G401 (cell line): ENCODE data around the gene TAF11L10. TPM values are rescaled to one million over a fixed set of nuclear protein-coding genes. Genes with fewer than 3 reads are reported as not detected.
"Not testable (repeated sequence)": the region's sequence is repeated elsewhere in the genome, so short reads cannot be mapped to it uniquely, and the experiment has no call there.

Experiments
- DNase-seq: peaks from one replicate; pipeline ENCODE4 v3.0.0-alpha.2; 2015; ENCODE audit warnings: low spot score
- in situ Hi-C: cut with HindIII; loops from 2 replicates; pipeline ENCODE4 v1.10.0; 2016; ENCODE audit warnings: low sequenced_read_pairs, mixed read lengths
- total RNA-seq: library from RNA; depleted of rRNA; stranded (reverse); fragments of >200 nt; shearing (Covaris generic); gene quantifications from 2 replicates; pipeline ENCODE4 v1.2.3, GENCODE V29; 2014; rRNA removed

TAF11L10 gene
- not detected in 2 replicates for total RNA-seq

GRCh38 chr5:17597728-17598127 is at the start of gene TAF11L10:
Gene TAF11L10, minus strand, starts transcription at chr5:17597828.
- in situ Hi-C loops, DNase-seq: not testable (repeated sequence)

GRCh38 chr5:17634160-17634559 is 36.5 kb upstream of the TAF11L10 start, which contains the start of gene TAF11L14:
Gene TAF11L14, plus strand, starts transcription at chr5:17634460.
- in situ Hi-C loops = no loop called here
- no peak for DNase-seq

- in situ Hi-C loops, DNase-seq: not testable (repeated sequence)
Observed at GRCh38 chr5:17631788-17632187, 34.2 kb upstream of the TAF11L10 start, which contains the start of gene TAF11L13. Gene TAF11L13, plus strand, starts transcription at chr5:17632088.

DNA sequence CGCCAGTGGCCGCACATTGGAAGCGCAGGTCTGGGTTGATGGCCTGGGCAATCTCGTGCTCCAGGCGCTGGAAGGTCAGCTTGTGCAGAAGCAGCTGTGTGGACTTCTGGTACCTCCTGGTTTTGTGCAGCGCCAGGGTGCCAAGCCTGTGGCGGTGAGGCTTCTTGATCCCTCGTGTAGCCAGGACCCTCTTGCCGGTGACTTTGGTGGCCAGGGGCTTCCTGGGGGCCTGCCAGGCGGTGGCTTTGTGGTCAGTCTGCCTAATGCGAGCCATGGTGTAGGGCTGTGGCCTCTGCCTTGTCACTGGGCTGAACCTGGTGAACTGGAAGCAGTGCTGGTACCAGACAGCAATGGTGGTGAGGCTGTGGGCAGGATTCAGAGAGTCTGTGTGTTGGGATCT is 28.1 kb upstream of the TAF11L10 start:
- DNase-seq = no peak
- in situ Hi-C loops = no loop called here

- in situ Hi-C loops = no loop called here
- no peak for DNase-seq
Observed at GRCh38 chr5:17620627-17621026, 23.0 kb upstream of the TAF11L10 start.

- in situ Hi-C loops = no loop called here
- DNase-seq = no peak
Observed at GRCh38 chr5:17619354-17619753, 21.7 kb upstream of the TAF11L10 start.

DNA sequence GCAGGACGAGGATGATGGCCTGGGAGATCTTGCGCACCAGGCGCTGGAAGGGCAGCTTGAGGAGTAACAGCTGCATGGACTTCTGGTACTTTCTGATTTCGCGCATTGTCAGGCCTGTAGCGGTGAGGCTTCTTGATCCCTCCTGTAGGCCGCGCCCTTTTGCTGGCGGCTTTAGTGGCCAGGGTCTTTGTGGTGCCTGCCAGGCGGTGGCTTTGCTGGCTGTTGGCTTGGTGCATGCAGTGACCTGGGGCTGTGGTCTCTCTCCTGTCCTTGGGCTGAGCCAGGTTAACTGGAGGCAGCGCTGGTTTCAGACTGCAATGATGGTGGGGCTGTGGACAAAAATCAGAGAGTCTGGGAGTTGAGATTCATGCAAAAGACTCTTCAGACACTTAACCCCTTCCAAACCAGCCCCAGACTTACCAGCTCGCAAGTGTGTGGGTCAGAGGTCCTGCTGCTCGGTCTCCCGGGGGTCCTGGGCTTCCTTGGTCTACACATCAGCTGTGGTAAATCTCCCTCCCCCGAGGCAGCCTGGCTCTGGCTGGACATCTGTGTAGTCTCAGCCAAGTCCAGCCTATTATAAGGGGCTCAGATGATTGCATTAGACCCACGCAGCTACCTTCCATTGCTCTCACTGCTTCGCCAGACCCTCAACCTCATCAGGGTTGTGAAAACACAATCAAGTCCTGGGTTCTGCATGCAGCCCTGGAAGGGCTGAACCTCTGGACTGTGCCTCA is 17.4 kb upstream of the TAF11L10 start:
- in situ Hi-C loops = no loop called here
- no peak for DNase-seq

- in situ Hi-C loops, DNase-seq: not testable (repeated sequence)
Observed at GRCh38 chr5:17610092-17610491, 12.5 kb upstream of the TAF11L10 start, which contains the start of gene TAF11L12. Gene TAF11L12, plus strand, starts transcription at chr5:17610392.

DNA sequence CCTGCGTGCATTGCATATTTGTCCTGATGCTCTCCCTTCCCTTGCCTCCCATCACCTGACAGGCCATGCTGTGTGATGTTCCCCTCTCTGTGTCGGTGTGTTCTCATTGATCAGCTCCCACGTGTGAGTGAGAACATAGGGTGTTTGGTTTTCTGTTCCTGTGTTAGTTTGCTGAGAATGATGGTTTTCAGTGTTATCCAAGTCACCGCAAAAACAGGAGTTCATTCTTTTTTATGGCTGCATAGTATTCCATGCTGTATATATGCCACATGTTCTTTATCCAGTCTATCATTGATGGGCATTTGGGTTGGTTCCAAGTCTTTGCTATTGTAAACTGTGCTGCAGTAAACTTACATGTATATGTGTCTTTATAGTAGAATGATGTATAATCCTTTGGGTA is 9.8 kb upstream of the TAF11L10 start:
- in situ Hi-C loops = not testable (repeated sequence)

DNA sequence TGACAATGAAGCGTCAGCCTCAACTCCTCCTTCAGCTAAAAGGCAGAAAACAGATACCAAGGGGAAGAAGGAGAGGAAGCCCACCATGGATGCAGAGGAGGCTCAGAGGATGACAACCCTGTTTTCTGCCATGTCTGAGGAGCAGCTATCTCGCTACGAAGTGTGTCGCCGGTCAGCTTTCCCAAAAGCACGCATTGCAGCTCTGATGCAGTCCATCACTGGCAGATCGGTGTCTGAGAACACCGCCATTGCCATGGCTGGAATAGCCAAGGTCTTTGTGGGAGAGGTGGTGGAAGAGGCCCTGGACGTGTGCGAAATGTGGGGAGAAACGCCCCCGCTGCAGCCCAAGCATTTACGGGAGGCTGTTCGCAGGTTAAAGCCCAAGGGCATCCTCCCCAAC is 7.3 kb upstream of the TAF11L10 start:
- in situ Hi-C loops = no loop called here
- no peak for DNase-seq

More for the DNA sequence above, 9.8 kb upstream of the TAF11L10 start:
- not testable (repeated sequence) for DNase-seq

DNA sequence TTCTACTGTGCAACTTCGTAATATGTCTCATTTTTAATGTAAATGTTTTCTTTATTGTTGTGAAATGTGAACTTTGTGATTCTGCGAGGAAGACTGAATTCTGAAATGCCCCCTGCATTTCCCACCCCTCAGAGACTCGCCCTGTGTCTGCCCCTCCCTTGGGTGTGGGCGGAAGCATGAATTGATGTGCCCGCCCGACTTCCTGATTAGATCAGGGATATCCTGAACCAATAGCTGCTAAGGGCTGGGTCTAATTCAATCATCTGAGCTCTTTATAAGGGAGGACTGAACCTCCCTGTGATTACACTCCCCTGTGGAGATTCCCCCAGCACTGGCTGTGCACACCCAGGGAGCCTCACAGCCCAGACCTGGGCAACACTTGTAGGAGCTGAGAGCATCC is 6.3 kb upstream of the TAF11L10 start, which contains the start of gene TAF11L11:
Gene TAF11L11 (plus strand): TSS at position 304 of the 400 bp plus-strand sequence.
- in situ Hi-C loops, DNase-seq: not testable (repeated sequence)

DNA sequence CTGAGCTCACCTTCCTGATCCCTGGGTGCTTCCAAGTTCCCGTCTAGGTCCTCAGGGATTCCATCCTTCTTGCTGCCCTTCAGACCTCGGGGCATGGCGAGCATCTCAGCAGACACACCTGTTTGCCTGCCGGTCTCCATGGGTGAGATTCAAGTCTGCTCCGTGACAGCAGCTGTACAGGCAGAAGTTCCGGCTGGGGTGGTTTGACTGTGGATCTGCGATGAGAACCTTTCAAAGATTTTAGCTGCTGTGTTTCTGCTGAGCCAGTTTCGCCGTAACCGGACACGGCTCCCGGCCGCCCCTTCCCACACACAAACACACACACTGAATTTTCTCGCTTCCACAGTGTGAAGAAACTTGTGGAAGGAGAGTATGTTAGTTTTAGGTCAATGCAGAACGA is 3.4 kb downstream of the TAF11L10 start, which contains the start of gene TAF11L9:
Gene TAF11L9 (minus strand): TSS at position 140 of the 400 bp plus-strand sequence.
- in situ Hi-C loops = not testable (repeated sequence)

GRCh38 chr5:17590860-17591259 is 6.8 kb downstream of the TAF11L10 start, which contains the start of gene TAF11L8:
Gene TAF11L8, minus strand, starts transcription at chr5:17590960.
- in situ Hi-C loops, DNase-seq: not testable (repeated sequence)

More for the DNA sequence above, 3.4 kb downstream of the TAF11L10 start, which contains the start of gene TAF11L9:
- DNase-seq = not testable (repeated sequence)

DNA sequence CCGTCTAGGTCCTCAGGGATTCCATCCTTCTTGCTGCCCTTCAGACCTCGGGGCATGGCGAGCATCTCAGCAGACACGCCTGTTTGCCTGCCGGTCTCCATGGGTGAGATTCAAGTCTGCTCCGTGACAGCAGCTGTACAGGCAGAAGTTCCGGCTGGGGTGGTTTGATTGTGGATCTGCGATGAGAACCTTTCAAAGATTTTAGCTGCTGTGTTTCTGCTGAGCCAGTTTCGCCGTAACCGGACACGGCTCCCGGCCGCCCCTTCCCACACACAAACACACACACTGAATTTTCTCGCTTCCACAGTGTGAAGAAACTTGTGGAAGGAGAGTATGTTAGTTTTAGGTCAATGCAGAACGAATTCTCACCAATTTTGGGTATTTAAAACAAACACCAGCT is 12.0 kb downstream of the TAF11L10 start, which contains the start of gene TAF11L7:
Gene TAF11L7 (minus strand): TSS at position 101 of the 400 bp plus-strand sequence.
- in situ Hi-C loops, DNase-seq: not testable (repeated sequence)

Other genes starting within 250 kb of the TAF11L10 start
- not detected in 2 replicates for gene TAF11L2, start 99.6 kb downstream of the TAF11L10 start, total RNA-seq
- gene TAF11L3, start 79.5 kb downstream of the TAF11L10 start, total RNA-seq = not detected in 2 replicates
- gene TAF11L4, start 76.0 kb downstream of the TAF11L10 start, total RNA-seq = not detected in 2 replicates
- gene TAF11L5, start 72.6 kb downstream of the TAF11L10 start, total RNA-seq = not detected in 2 replicates
- not detected in 2 replicates for gene TAF11L6, start 69.2 kb downstream of the TAF11L10 start, total RNA-seq
- not detected in 2 replicates for gene TAF11L7, start 12.1 kb downstream of the TAF11L10 start, total RNA-seq
- not detected in 2 replicates for gene TAF11L8, start 6.9 kb downstream of the TAF11L10 start, total RNA-seq
- gene TAF11L9, start 3.4 kb downstream of the TAF11L10 start, total RNA-seq = not detected in 2 replicates
- gene TAF11L11, start 6.4 kb upstream of the TAF11L10 start, total RNA-seq = 0.31 TPM in 1 of 2 replicates, not detected in the other
- 0.10 and 0.31 TPM in 2 replicates for gene TAF11L12, start 12.6 kb upstream of the TAF11L10 start, total RNA-seq
- not detected in 2 replicates for gene TAF11L13, start 34.3 kb upstream of the TAF11L10 start, total RNA-seq
- gene TAF11L14, start 36.6 kb upstream of the TAF11L10 start, total RNA-seq = not detected in 2 replicates